HEK293 (cell line): ENCODE results near the gene GSK3B.
"Not testable (repeated sequence)": the region's sequence is repeated elsewhere in the genome, so short reads cannot be mapped to it uniquely, and the experiment has no call there.

Experiments
- CTCF ChIA-PET: fragments of 350-600 bp; formaldehyde crosslinking; extraction: SDS; loops from one replicate; lab custom pipeline; 2021; ENCODE audit warnings: antibody characterized with exemption; lab: Yijun Ruan, JAX
- POLR2A ChIA-PET: fragments of 300-600 bp; formaldehyde crosslinking; extraction: SDS; loops from one replicate; lab custom pipeline; 2020; ENCODE audit warnings: antibody characterized with exemption, inconsistent platforms; lab: Yijun Ruan, JAX
- H3K27ac ChIP-seq: fragments of 200-500 bp; sonication (Bioruptor generic); 2 replicates; pipeline ENCODE4 v1.5.1; 2014; ENCODE audit warnings: low read depth, low read length, control low read depth, inconsistent platforms; ENCODE audit errors: extremely low read depth
- H3K36me3 ChIP-seq, 2 experiments: fragments of 200-500 bp in 1 of 2; sonication (Bioruptor generic) in 1 of 2; 1 replicate in 1 of 2; 2 replicates in 1 of 2; pipeline ENCODE4 v1.5.1; 2014 to 2017; ENCODE audit warnings: inconsistent platforms in 2 of 2, low read length in 2 of 2; ENCODE audit not compliant: control insufficient read depth in 2 of 2, insufficient read depth in 1 of 2
- H3K4me1 ChIP-seq: fragments of 200-500 bp; sonication (Bioruptor generic); 2 replicates; pipeline ENCODE4 v1.5.1; 2014; ENCODE audit warnings: mild to moderate bottlenecking, low read length, inconsistent platforms; ENCODE audit not compliant: control insufficient read depth, insufficient read depth
- H3K4me3 ChIP-seq: 2 replicates; pipeline ENCODE4 v1.5.1; 2011; ENCODE audit warnings: low read depth, mild to moderate bottlenecking, control low read depth, low read length, moderate library complexity
- H3K9me3 ChIP-seq: fragments of 200-500 bp; sonication (Bioruptor generic); 2 replicates; pipeline ENCODE4 v1.5.1; 2014; ENCODE audit warnings: low read depth, low read length, inconsistent platforms; ENCODE audit not compliant: control insufficient read depth, insufficient read depth
- EGR2 ChIP-seq: fragments of 450-650 bp; formaldehyde crosslinking; IDR thresholded peaks from 2 replicates; pipeline ENCODE4 v1.5.1; 2016; ENCODE audit warnings: low read depth, missing biosample characterization, missing genetic modification characterization
- FEZF1 ChIP-seq: fragments of 450-650 bp; formaldehyde crosslinking; IDR thresholded peaks from 2 replicates; pipeline ENCODE4 v1.5.1; 2016; ENCODE audit warnings: missing biosample characterization, missing genetic modification characterization
- GLI2 ChIP-seq: fragments of 450-650 bp; formaldehyde crosslinking; IDR thresholded peaks from 2 replicates; pipeline ENCODE4; 2017; ENCODE audit warnings: missing biosample characterization, missing genetic modification characterization, low read depth, borderline replicate concordance
- GLIS1 ChIP-seq: fragments of 450-650 bp; formaldehyde crosslinking; IDR thresholded peaks from 2 replicates; pipeline ENCODE4 v1.5.1; 2016; ENCODE audit warnings: missing biosample characterization, missing genetic modification characterization
- HOXA7 ChIP-seq: sonication (generic); formaldehyde crosslinking; IDR thresholded peaks from 2 replicates; pipeline ENCODE4 v1.8.1; 2022; ENCODE audit warnings: missing genetic modification reagents, borderline replicate concordance
- IKZF3 ChIP-seq: fragments of 450-650 bp; IDR thresholded peaks from 2 replicates; pipeline ENCODE4 v1.5.0; 2018; ENCODE audit warnings: missing biosample characterization, mild to moderate bottlenecking, missing genetic modification characterization, moderate library complexity
- KLF16 ChIP-seq: fragments of 450-650 bp; formaldehyde crosslinking; IDR thresholded peaks from 2 replicates; pipeline ENCODE4 v1.5.1; 2017; ENCODE audit warnings: missing biosample characterization, missing genetic modification characterization
- OSR2 ChIP-seq: fragments of 450-650 bp; formaldehyde crosslinking; IDR thresholded peaks from 2 replicates; pipeline ENCODE4 v1.5.1; 2016; ENCODE audit warnings: missing biosample characterization, missing genetic modification characterization
- TRIM28 ChIP-seq: IDR thresholded peaks from 2 replicates; pipeline ENCODE4 v1.6.1; 2011; ENCODE audit warnings: low read length, control low read depth, borderline replicate concordance
- ZBTB8A ChIP-seq: fragments of 450-650 bp; formaldehyde crosslinking; IDR thresholded peaks from 2 replicates; pipeline ENCODE4 v1.5.1; 2016; ENCODE audit warnings: missing biosample characterization, missing genetic modification characterization
- ZFHX2 ChIP-seq: fragments of 450-650 bp; formaldehyde crosslinking; conservative IDR thresholded peaks from 2 replicates; pipeline ENCODE4 v1.5.1; 2016; ENCODE audit warnings: missing biosample characterization, missing genetic modification characterization
- ZFP69B ChIP-seq: fragments of 450-650 bp; formaldehyde crosslinking; IDR thresholded peaks from 2 replicates; pipeline ENCODE4 v1.5.1; 2016; ENCODE audit warnings: missing biosample characterization, missing genetic modification characterization
- ZIC2 ChIP-seq: fragments of 450-650 bp; formaldehyde crosslinking; IDR thresholded peaks from 2 replicates; pipeline ENCODE4 v1.5.1; 2016; ENCODE audit warnings: missing biosample characterization, missing genetic modification characterization
- ZNF121 ChIP-seq: fragments of 450-650 bp; formaldehyde crosslinking; IDR thresholded peaks from 2 replicates; pipeline ENCODE4 v1.5.1; 2016; ENCODE audit warnings: missing biosample characterization, missing genetic modification characterization
- ZNF311 ChIP-seq: fragments of 450-650 bp; formaldehyde crosslinking; IDR thresholded peaks from 2 replicates; pipeline ENCODE4 v1.5.1; 2017; ENCODE audit warnings: missing biosample characterization, missing genetic modification characterization, borderline replicate concordance
- ZNF394 ChIP-seq: fragments of 450-650 bp; formaldehyde crosslinking; IDR thresholded peaks from 2 replicates; pipeline ENCODE4 v1.5.1; 2016; ENCODE audit warnings: missing biosample characterization, missing genetic modification characterization, mild to moderate bottlenecking, moderate library complexity, borderline replicate concordance
- ZNF529 ChIP-seq: fragments of 450-650 bp; formaldehyde crosslinking; IDR thresholded peaks from 2 replicates; pipeline ENCODE4 v1.5.1; 2017; ENCODE audit warnings: missing genetic modification characterization, missing biosample characterization; ENCODE audit not compliant: insufficient replicate concordance
- ZNF549 ChIP-seq: fragments of 450-650 bp; IDR thresholded peaks from 2 replicates; pipeline ENCODE4 v1.5.1; 2018; ENCODE audit warnings: missing biosample characterization, missing genetic modification characterization, mild to moderate bottlenecking, inconsistent platforms, moderate library complexity
- ZNF571 ChIP-seq: fragments of 450-650 bp; formaldehyde crosslinking; IDR thresholded peaks from 2 replicates; pipeline ENCODE4 v1.5.0; 2017; ENCODE audit warnings: missing biosample characterization, missing genetic modification characterization
- ZNF600 ChIP-seq: fragments of 450-650 bp; formaldehyde crosslinking; IDR thresholded peaks from 2 replicates; pipeline ENCODE4 v1.5.1; 2016; ENCODE audit warnings: missing biosample characterization, missing genetic modification characterization
- ZNF701 ChIP-seq: fragments of 450-650 bp; formaldehyde crosslinking; IDR thresholded peaks from 2 replicates; pipeline ENCODE4 v1.5.1; 2016; ENCODE audit warnings: missing biosample characterization, missing genetic modification characterization
- TF ChIP-seq, protein P1 (sequence below): fragments of 450-650 bp; formaldehyde crosslinking; IDR thresholded peaks from 2 replicates; pipeline ENCODE4 v1.5.1; 2016; ENCODE audit warnings: missing biosample characterization, missing genetic modification characterization
- TF ChIP-seq, protein P2 (sequence below): fragments of 450-650 bp; formaldehyde crosslinking; IDR thresholded peaks from 2 replicates; pipeline ENCODE4 v1.5.1; 2016; ENCODE audit warnings: missing biosample characterization, missing genetic modification characterization, low read depth
- TF ChIP-seq, protein P3 (sequence below): fragments of 450-650 bp; formaldehyde crosslinking; IDR thresholded peaks from 2 replicates; pipeline ENCODE4 v1.5.1; 2017; ENCODE audit warnings: missing biosample characterization, missing genetic modification characterization
- TF ChIP-seq, protein P4 (sequence below): fragments of 450-650 bp; formaldehyde crosslinking; IDR thresholded peaks from 2 replicates; pipeline ENCODE4 v1.5.1; 2016; ENCODE audit warnings: missing biosample characterization, missing genetic modification characterization, borderline replicate concordance

GSK3B gene

GRCh38 chr3:120004008-120004498, 90.2 kb downstream of the GSK3B start:
- H3K4me1 ChIP-seq: not testable (repeated sequence)
- CTCF ChIA-PET: interaction anchor here (0.6 kb wide), 1 partner anchor 38 kb away, joined by 5 read pairs; no protein-coding TSS in a partner anchor
- TF ChIP-seq OSR2 (tag by site-specific recombination) (0 out of 2 replicates have a peak, but pooled peaks have one; percentile 29), ZFP69B (tag by site-specific recombination) (0 out of 2 replicates have a peak, but pooled peaks have one; percentile 48), TRIM28 (peak; percentile 85), ZBTB8A (tag by site-specific recombination) (0 out of 2 replicates have a peak, but pooled peaks have one; percentile 15), ZNF600 (peak; percentile 51; the same call in 1 of the 2 replicates), ZFHX2 (peak; percentile 92), ZIC2 (peak; percentile 76), GLIS1 (tag by site-specific recombination) (0 out of 2 replicates have a peak, but pooled peaks have one; percentile 25), EGR2 (tag by site-specific recombination) (peak; percentile 92)
- TF ChIP-seq, protein P1, sequence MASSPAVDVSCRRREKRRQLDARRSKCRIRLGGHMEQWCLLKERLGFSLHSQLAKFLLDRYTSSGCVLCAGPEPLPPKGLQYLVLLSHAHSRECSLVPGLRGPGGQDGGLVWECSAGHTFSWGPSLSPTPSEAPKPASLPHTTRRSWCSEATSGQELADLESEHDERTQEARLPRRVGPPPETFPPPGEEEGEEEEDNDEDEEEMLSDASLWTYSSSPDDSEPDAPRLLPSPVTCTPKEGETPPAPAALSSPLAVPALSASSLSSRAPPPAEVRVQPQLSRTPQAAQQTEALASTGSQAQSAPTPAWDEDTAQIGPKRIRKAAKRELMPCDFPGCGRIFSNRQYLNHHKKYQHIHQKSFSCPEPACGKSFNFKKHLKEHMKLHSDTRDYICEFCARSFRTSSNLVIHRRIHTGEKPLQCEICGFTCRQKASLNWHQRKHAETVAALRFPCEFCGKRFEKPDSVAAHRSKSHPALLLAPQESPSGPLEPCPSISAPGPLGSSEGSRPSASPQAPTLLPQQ (tag by site-specific recombination): peak; percentile 69; the same call in 1 of the 2 replicates
- TF ChIP-seq, all 188 proteins: peak for 10; not testable (repeated sequence) for 178
- POLR2A ChIA-PET, H3K9me3 ChIP-seq, H3K36me3 ChIP-seq, H3K4me3 ChIP-seq: not testable (repeated sequence)
- H3K27ac ChIP-seq: peak overlapping the region; percentile 17; the same call in 1 of the 2 replicates

GRCh38 chr3:119998166-119998565, 96.1 kb downstream of the GSK3B start:
- no peak for TF ChIP-seq ZNF549 (tag by site-specific recombination)
- no peak for TF ChIP-seq HOXA7 (CRISPR knock-in tag)
- no peak for TF ChIP-seq ZNF394 (tag by site-specific recombination)
- TF ChIP-seq, protein P2, sequence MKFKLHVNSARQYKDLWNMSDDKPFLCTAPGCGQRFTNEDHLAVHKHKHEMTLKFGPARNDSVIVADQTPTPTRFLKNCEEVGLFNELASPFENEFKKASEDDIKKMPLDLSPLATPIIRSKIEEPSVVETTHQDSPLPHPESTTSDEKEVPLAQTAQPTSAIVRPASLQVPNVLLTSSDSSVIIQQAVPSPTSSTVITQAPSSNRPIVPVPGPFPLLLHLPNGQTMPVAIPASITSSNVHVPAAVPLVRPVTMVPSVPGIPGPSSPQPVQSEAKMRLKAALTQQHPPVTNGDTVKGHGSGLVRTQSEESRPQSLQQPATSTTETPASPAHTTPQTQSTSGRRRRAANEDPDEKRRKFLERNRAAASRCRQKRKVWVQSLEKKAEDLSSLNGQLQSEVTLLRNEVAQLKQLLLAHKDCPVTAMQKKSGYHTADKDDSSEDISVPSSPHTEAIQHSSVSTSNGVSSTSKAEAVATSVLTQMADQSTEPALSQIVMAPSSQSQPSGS (tag by site-specific recombination): no peak
- no peak for TF ChIP-seq KLF16
- TF ChIP-seq, protein P3, sequence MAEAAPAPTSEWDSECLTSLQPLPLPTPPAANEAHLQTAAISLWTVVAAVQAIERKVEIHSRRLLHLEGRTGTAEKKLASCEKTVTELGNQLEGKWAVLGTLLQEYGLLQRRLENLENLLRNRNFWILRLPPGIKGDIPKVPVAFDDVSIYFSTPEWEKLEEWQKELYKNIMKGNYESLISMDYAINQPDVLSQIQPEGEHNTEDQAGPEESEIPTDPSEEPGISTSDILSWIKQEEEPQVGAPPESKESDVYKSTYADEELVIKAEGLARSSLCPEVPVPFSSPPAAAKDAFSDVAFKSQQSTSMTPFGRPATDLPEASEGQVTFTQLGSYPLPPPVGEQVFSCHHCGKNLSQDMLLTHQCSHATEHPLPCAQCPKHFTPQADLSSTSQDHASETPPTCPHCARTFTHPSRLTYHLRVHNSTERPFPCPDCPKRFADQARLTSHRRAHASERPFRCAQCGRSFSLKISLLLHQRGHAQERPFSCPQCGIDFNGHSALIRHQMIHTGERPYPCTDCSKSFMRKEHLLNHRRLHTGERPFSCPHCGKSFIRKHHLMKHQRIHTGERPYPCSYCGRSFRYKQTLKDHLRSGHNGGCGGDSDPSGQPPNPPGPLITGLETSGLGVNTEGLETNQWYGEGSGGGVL (tag by site-specific recombination): no peak
- no peak for TF ChIP-seq ZNF701
- TF ChIP-seq ZNF571: no peak
- TF ChIP-seq IKZF3 (tag by site-specific recombination): no peak
- no peak for TF ChIP-seq ZNF121 (tag by site-specific recombination)
- TF ChIP-seq GLI2 (tag by site-specific recombination): no peak
- no peak for TF ChIP-seq ZFHX2
- TF ChIP-seq ZNF311 (tag by site-specific recombination): no peak
- TF ChIP-seq, protein P4, sequence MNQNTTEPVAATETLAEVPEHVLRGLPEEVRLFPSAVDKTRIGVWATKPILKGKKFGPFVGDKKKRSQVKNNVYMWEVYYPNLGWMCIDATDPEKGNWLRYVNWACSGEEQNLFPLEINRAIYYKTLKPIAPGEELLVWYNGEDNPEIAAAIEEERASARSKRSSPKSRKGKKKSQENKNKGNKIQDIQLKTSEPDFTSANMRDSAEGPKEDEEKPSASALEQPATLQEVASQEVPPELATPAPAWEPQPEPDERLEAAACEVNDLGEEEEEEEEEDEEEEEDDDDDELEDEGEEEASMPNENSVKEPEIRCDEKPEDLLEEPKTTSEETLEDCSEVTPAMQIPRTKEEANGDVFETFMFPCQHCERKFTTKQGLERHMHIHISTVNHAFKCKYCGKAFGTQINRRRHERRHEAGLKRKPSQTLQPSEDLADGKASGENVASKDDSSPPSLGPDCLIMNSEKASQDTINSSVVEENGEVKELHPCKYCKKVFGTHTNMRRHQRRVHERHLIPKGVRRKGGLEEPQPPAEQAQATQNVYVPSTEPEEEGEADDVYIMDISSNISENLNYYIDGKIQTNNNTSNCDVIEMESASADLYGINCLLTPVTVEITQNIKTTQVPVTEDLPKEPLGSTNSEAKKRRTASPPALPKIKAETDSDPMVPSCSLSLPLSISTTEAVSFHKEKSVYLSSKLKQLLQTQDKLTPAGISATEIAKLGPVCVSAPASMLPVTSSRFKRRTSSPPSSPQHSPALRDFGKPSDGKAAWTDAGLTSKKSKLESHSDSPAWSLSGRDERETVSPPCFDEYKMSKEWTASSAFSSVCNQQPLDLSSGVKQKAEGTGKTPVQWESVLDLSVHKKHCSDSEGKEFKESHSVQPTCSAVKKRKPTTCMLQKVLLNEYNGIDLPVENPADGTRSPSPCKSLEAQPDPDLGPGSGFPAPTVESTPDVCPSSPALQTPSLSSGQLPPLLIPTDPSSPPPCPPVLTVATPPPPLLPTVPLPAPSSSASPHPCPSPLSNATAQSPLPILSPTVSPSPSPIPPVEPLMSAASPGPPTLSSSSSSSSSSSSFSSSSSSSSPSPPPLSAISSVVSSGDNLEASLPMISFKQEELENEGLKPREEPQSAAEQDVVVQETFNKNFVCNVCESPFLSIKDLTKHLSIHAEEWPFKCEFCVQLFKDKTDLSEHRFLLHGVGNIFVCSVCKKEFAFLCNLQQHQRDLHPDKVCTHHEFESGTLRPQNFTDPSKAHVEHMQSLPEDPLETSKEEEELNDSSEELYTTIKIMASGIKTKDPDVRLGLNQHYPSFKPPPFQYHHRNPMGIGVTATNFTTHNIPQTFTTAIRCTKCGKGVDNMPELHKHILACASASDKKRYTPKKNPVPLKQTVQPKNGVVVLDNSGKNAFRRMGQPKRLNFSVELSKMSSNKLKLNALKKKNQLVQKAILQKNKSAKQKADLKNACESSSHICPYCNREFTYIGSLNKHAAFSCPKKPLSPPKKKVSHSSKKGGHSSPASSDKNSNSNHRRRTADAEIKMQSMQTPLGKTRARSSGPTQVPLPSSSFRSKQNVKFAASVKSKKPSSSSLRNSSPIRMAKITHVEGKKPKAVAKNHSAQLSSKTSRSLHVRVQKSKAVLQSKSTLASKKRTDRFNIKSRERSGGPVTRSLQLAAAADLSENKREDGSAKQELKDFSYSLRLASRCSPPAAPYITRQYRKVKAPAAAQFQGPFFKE: no peak
- TF ChIP-seq FEZF1: no peak
- TF ChIP-seq ZNF529 (tag by site-specific recombination): no peak
- CTCF ChIA-PET: no interaction called here
- peaks cover 0 to 6% of the 10 kb centered on the region in 2 experiments; a peak in 2 of 3 replicates for H3K36me3 ChIP-seq
- POLR2A ChIA-PET: no interaction called here
- no peaks in the 10 kb centered on the region for H3K9me3 ChIP-seq
- no peak overlapping the region for H3K4me3 ChIP-seq
- no peak overlapping the region for H3K27ac ChIP-seq
- no peaks in the 10 kb centered on the region for H3K4me1 ChIP-seq
